HG03280 (cell line): ENCODE results near the gene MYRIP.
"Not testable (repeated sequence)": the region's sequence is repeated elsewhere in the genome, so short reads cannot be mapped to it uniquely, and the experiment has no call there.

Experiments
- ATAC-seq: cut with Tn5 transposase; IDR thresholded peaks from one replicate; pipeline ENCODE4 v1.9.1; 2021; ENCODE audit warnings: mild to moderate bottlenecking, moderate library complexity; ENCODE audit not compliant: unreplicated experiment

MYRIP gene

GRCh38 chr3:39805650-39806049, 3.8 kb upstream of the MYRIP start:
- no peak for ATAC-seq

- ATAC-seq, result no peak
Observed at GRCh38 chr3:39806820-39807219, 2.6 kb upstream of the MYRIP start.

GRCh38 chr3:39808467-39809180, 785 bp upstream of the MYRIP start:
- no peak for ATAC-seq

GRCh38 chr3:39809995-39810595, 686 bp downstream of the MYRIP start:
- ATAC-seq, result no peak

- no peak for ATAC-seq
Observed at GRCh38 chr3:39810647-39811161, 1.3 kb downstream of the MYRIP start.

GRCh38 chr3:39811561-39811960, 2.2 kb downstream of the MYRIP start:
- ATAC-seq, result no peak

- no peak for ATAC-seq
Observed at GRCh38 chr3:39812537-39812936, 3.1 kb downstream of the MYRIP start.

GRCh38 chr3:39814007-39814406, 4.6 kb downstream of the MYRIP start:
- ATAC-seq, result no peak

GRCh38 chr3:39819899-39820298, 10.5 kb downstream of the MYRIP start:
- ATAC-seq, result no peak

- ATAC-seq, result not testable (repeated sequence)
Observed at GRCh38 chr3:39833764-39834163, 24.4 kb downstream of the MYRIP start.

- ATAC-seq, result no peak
Observed at GRCh38 chr3:39839484-39839883, 30.1 kb downstream of the MYRIP start.

GRCh38 chr3:39843440-39843839, 34.0 kb downstream of the MYRIP start:
- no peak for ATAC-seq

- ATAC-seq, result no peak
Observed at GRCh38 chr3:39848365-39848764, 39.0 kb downstream of the MYRIP start.

- ATAC-seq, result no peak
Observed at GRCh38 chr3:39849992-39850715, 40.7 kb downstream of the MYRIP start.

GRCh38 chr3:39850716-39851032, 41.3 kb downstream of the MYRIP start:
- no peak for ATAC-seq

GRCh38 chr3:39855517-39855916, 46.1 kb downstream of the MYRIP start:
- ATAC-seq, result no peak

- ATAC-seq, result no peak
Observed at GRCh38 chr3:39869890-39870289, 60.5 kb downstream of the MYRIP start.

- ATAC-seq, result no peak
Observed at GRCh38 chr3:39870706-39871105, 61.3 kb downstream of the MYRIP start.

GRCh38 chr3:39879581-39879980, 70.2 kb downstream of the MYRIP start:
- ATAC-seq, result no peak

GRCh38 chr3:39882111-39882510, 72.7 kb downstream of the MYRIP start:
- ATAC-seq, result no peak

- no peak for ATAC-seq
Observed at GRCh38 chr3:39892068-39892467, 82.7 kb downstream of the MYRIP start.

GRCh38 chr3:39896184-39896583, 86.8 kb downstream of the MYRIP start:
- no peak for ATAC-seq
